Esophagus squamous epithelium (tissue), 5 donors: ENCODE measurements around the gene METRN. TPM values are rescaled to one million over a fixed set of nuclear protein-coding genes. Genes with fewer than 3 reads are reported as not detected.
A peak's percentile ranks its signal among the peaks of the same experiment; 100 is the strongest.

Source experiments
- DNase-seq: peaks from one replicate; lab custom pipeline; 2025; lab: John Stamatoyannopoulos, UW
- H3K27ac ChIP-seq, 4 donors: fragments of 200-600 bp; sonication (generic); one replicate each; pipeline ENCODE4 v1.5.1; 2016 to 2019; ENCODE audit warnings: mild to moderate bottlenecking in 1 of 4
- H3K27me3 ChIP-seq, 4 donors: fragments of 200-600 bp; sonication (generic); 1 replicate in 3 of 4; 2 replicates in 1 of 4; pipeline versions ENCODE4 v1.5.1 to v1.6.0; 2017 to 2021; ENCODE audit warnings: antibody characterized with exemption in 1 of 4
- H3K36me3 ChIP-seq, 3 donors: fragments of 200-600 bp; sonication (generic); one replicate each; pipeline ENCODE4 v1.5.1; 2016 to 2019
- H3K4me1 ChIP-seq, 3 donors: fragments of 200-600 bp; sonication (generic); one replicate each; pipeline ENCODE4 v1.5.1; 2017 to 2019
- H3K4me3 ChIP-seq, 4 donors: fragments of 200-600 bp; sonication (generic); 1 replicate in 3 of 4; 2 replicates in 1 of 4; pipeline ENCODE4 v1.5.1; 2016 to 2019; ENCODE audit warnings: mild to moderate bottlenecking in 2 of 4, moderate library complexity in 1 of 4
- H3K9me3 ChIP-seq, 3 donors: fragments of 200-600 bp; sonication (generic); one replicate each; pipeline ENCODE4 v1.5.1; 2016 to 2019
- CTCF ChIP-seq, 6 experiments: fragments of 450-650 bp in 4 of 6; fragments of 200-600 bp in 2 of 6; sonication (generic) in 2 of 6; IDR thresholded peaks; one replicate each; pipeline ENCODE4 v1.5.1; 2016 to 2019; ENCODE audit warnings: antibody characterized with exemption in 6 of 6, mild to moderate bottlenecking in 4 of 6, moderate library complexity in 4 of 6
- POLR2A ChIP-seq, 4 donors: fragments of 450-650 bp; IDR thresholded peaks; one replicate each; pipeline ENCODE4 v1.6.1; 2017; ENCODE audit warnings: antibody characterized with exemption in 4 of 4, mild to moderate bottlenecking in 4 of 4, moderate library complexity in 3 of 4
- WGBS, 2 donors: methylation state at CpG; one replicate each; pipeline ENCODE4 v1.1.5; 2018; 5-methylcytosine and 5-hydroxymethylcytosine counted together
- intact Hi-C: fragments of 100-400 bp; cut with DNase I; formaldehyde crosslinking; loops from one replicate; pipeline ENCODE4 v1.15.0; 2022
- total RNA-seq, 4 donors: library from RNA; depleted of rRNA; stranded (reverse); fragments of >200 nt; gene quantifications; one replicate each; pipeline ENCODE4 v1.1.0, GENCODE V29; 2016
- donor health status: DM: yes; HTN: yes; CAD: no.

The METRN gene
- total RNA-seq, 4 donors from 2014 or later: 4.2 to 12.7 (median 8.8) TPM

DNA sequence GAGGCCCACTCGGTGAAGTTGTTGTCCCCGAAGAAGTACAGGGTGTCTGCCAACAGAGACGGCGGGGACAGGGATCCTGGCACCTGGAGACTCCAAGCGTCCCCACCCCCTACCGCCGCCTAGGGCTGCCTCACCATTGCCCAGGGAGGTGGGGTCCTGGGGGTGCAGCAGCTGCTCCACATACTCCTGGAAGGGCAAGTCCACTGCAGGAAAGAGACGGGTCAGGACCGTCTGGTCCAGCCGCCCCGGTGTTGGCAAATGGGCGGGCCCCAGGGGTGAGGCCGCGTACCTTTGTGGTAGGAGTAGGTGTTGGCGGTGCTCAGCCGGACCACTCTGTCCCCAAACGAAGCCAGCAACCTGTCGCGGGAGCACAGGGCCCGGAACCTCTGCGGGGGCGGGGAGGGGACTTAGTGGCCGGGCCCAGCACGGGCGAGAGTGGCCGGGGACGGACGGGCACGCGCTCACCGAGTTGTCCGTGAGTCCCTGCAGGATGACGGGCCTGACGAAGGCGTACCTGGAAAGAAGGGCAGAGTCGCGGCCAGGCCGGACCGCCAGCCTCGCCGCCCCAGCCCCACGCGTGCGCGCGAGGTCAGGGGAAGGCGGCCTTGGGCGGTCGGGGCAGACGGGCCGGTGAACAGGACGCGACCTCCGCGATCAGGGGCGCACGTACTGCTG, 31.4 kb upstream of the METRN start:
- Histone ChIP-seq H3K9me3 (no peaks in the 10 kb centered on the region), H3K4me1 (peaks cover 52 to 80% (median 57%) of the 10 kb centered on the region in 3 donors), H3K36me3 (peaks cover 17 to 53% (median 19%) of the 10 kb centered on the region in 3 donors), H3K27me3 (no peaks in the 10 kb centered on the region), H3K4me3 (peak overlapping the region; percentile 55 to 88 (median 65)), H3K27ac (peak overlapping the region; percentile 83 to 91 (median 86))
- WGBS, 2 donors: 13 to 29% methylated on average over 9 to 10 of the region's 57 CpGs
- no peak for DNase-seq
- TF ChIP-seq CTCF (IDR thresholded peaks at IDR 0.05) (no peak), POLR2A (IDR thresholded peaks at IDR 0.05) (no peak)
- intact Hi-C loops: no loop called here

- WGBS, 2 donors: 4% methylated on average over 14 of the region's 91 CpGs; no CpG with 5 or more reads in 1 of the 2 donors
- DNase-seq: peak; percentile 71
- Histone ChIP-seq H3K27ac (peak within 1 kb of the TSS; percentile 83 to 91 (median 86)), H3K27me3 (no peaks in the 10 kb centered on the region), H3K4me1 (peaks cover 57 to 80% (median 58%) of the 10 kb centered on the region in 3 donors), H3K9me3 (no peaks in the 10 kb centered on the region), H3K36me3 (peaks cover 17 to 53% (median 19%) of the 10 kb centered on the region in 3 donors), H3K4me3 (peak within 1 kb of the TSS; percentile 55 to 88 (median 65))
- intact Hi-C loops: no loop called here
- no peak for TF ChIP-seq CTCF (IDR thresholded peaks at IDR 0.05)
- peak in 1 of 4 donors; percentile 66 for TF ChIP-seq POLR2A (IDR thresholded peaks at IDR 0.05)
Observed at GRCh38 chr16:684071-684794, 30.7 kb upstream of the METRN start, which contains the start of gene JMJD8. JMJD8 (minus strand) TSS chr16:684334; CDS start chr16:684319, 15 bp downstream.

DNA sequence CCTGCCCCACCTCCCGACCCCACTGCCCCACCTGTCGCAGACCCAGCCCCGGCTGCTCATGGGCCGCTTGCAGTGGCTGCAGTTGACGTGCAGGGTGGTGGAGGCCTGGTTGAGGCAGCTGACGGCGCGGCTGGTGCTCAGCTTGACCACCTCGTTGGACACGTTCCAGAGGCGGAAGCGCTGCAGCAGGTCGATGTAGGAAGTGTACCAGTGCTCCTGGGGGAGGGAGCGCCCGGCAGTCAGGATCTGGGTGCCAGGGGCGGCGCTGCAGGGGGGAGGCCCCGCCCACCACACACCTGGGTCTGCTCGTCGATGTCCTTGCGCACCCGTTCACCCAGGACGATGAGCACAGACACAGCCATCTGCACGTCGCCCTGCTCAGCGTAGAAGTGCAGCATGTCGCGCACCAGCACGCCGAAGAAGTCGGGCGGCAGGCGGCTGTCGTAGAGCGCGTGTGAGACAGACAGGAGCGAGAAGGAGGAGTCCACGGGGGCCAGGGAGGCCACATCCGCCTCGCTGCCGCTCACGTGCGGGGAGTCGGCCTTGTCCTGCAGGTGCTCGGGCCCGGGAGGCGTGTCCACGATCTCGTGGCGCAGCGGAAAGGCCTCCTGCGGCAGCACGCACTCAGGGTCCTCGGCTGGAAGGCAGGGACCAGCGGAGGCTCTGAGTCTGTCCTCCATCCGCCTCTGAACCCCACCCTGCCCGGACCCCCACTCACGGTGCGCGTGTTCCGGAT, 29.8 kb upstream of the METRN start:
- peak overlapping the region; percentile 83 to 91 (median 86) for H3K27ac ChIP-seq
- H3K36me3 ChIP-seq: peaks cover 17 to 53% (median 19%) of the 10 kb centered on the region in 3 donors
- H3K4me3 ChIP-seq: peak overlapping the region; percentile 55 to 88 (median 65)
- no peaks in the 10 kb centered on the region for H3K27me3 ChIP-seq
- no peaks in the 10 kb centered on the region for H3K9me3 ChIP-seq
- TF ChIP-seq POLR2A (IDR thresholded peaks at IDR 0.05) (no peak), CTCF (IDR thresholded peaks at IDR 0.05) (no peak)
- no peak for DNase-seq
- intact Hi-C loops: no loop called here
- WGBS, 2 donors: 86 to 91% methylated on average over 15 to 20 of the region's 61 CpGs
- H3K4me1 ChIP-seq: peaks cover 60 to 82% (median 60%) of the 10 kb centered on the region in 3 donors

- peaks cover 61 to 85% (median 64%) of the 10 kb centered on the region in 3 donors for H3K4me1 ChIP-seq
- peaks cover 17 to 53% (median 19%) of the 10 kb centered on the region in 3 donors for H3K36me3 ChIP-seq
- no peak overlapping the region for H3K4me3 ChIP-seq
- peak overlapping the region in 1 of 4 donors; percentile 5 for H3K27ac ChIP-seq
- intact Hi-C loops: no loop called here
- 60% methylated on average over 1 of the region's 10 CpGs for WGBS, 2 donors
- TF ChIP-seq CTCF (IDR thresholded peaks at IDR 0.05) (peak in 1 of 6 experiments; percentile 40), POLR2A (IDR thresholded peaks at IDR 0.05) (no peak)
- H3K27me3 ChIP-seq: no peaks in the 10 kb centered on the region
- DNase-seq: no peak
- no peaks in the 10 kb centered on the region for H3K9me3 ChIP-seq
Observed at GRCh38 chr16:685967-686366, 29.0 kb upstream of the METRN start.
